Measurements from ENCODE around the gene MTMR2.

Gene MTMR2

DNA sequence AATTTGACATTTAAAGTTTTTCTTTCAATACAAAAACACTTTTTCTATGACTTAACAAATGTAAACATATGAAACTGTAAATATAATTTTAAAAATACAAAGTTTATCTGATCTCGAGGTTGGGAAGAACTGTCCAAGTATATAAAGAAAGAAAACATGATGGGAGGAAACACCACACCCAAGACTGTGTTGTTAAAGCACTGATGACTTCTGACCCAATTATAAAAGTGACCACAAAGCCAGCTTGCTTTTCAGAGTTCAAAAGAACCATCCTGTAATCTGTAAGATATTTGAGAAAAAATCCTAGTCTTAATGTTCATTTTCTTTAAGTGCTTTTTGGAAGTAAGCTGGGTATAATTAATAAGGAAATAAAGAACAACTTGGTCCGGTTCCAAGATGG lies 118.0 kb downstream of the MTMR2 start:
- DNase-seq = no peak

DNA sequence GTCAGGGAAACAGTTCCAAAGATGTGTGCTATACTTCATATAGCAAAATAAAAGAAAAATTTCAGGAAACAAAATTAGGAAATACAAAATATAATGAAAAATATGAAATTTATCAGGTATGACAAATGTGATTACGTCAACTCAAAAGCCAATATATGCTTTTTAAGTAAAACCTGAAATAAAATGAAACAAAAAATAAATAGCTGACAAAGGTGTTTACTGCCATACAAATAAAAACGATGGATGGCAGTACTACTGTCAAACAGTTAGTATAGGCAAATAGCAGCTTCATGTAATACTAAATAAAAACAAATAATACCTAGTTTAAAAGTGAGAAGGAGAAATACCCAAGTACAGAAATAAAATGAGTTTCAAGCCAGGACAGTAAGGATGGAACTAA lies 119.9 kb downstream of the MTMR2 start:
- DNase-seq = no peak

DNA sequence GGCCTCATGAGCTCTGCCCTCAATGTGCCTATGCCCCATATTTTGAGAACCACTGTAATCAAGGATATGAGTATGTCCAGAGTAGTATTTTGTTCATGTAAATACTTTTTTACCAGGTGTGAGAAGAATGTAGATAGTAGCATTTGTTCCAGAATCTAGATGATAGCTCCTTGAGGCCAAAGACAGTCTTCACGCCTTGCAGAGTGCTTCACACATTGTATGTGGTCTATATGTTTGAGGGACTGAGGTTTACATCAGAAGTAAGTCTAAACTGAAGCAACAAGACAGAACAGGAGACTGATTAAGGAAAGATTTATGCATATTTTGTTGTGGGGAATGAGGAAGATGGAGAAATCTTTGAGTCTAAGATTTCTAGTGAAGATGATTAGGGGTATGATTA lies 121.1 kb downstream of the MTMR2 start:
- DNase-seq = no peak

DNA sequence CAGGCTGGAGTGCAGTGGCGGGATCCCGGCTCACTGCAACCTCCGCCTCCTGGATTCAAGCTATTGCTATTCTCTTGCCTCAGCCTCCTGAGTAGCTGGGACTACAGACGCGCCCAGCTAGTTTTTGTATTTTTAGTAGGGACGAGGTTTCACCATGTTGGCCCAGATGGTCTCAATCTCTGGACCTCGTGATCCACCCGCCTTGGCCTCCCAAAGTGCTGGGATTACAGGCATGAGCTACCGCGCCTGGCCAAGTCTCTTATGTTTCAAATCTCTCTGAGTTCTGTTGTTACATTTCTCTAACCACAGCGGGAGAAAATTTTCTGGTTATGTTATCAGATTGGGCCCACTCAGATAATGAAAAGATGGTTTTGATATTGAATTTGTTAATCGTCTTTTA lies 123.5 kb downstream of the MTMR2 start:
- DNase-seq = no peak

DNA sequence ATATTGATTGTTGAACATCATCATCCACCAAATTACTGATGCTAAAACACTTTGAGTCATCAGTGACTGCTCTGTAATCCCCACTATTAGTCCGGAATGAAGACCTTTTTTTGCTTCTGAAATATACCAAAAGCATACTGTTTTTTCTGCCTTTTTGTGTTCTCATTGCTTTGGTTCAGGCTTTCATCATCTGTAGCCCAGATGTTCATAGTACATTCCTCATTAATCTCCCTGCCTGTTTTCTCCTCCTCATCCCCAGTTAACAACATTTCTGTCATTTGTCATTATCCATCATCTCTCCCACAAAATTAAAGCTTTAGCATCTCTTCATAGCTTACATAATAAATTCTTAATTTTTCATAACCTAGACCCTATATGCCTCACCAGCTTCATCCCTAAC lies 124.4 kb downstream of the MTMR2 start:
- no peak for DNase-seq

DNA sequence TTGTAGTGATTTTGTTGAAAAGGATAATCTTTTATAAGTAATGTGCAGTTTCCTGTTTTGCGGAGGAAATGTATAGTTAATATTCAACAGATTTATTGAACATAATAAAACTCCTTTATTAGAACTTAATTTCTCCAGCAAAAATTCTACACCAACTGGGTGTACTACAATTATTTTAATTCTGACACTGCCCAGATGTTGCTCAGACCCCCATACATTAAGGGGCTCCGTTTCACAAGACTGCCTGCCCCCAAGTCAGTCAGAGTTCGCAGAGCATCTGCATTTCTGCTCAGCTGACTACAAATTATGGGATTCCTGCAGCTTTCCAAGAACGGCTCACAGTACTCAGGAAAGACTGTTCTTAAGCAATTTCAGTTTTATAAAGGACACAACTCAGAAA lies 127.4 kb downstream of the MTMR2 start:
- no peak for DNase-seq

DNA sequence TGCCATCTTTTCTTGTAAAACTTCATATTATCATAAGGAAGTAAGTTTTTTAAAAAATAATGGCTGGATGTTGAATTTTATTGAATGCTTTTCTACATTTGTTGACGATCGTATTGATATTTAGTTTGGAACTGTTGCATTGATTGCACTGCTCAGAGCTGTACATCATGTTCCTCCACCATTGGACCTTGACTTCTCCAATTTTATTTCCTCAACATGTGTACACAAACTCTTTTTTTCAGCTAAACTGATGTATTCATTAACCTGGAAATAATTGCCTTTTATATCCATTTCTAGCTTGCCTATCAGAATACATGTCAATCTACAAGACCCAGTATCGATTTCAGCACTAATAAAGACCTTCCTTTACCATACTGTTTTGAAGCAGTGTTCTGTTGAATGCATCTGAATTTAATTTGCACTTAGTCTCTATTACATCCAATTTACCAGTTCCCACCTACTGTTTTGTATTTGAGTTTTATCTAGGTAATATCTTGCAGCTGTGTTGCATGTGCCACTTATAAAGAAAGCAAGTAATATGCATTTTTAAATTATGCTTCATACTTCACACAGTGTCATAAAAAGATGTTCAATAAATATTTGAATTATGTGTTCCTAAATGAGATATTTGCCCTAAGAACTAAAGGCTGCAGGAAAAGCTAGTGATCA lies 128.1 kb downstream of the MTMR2 start:
- no peak for DNase-seq

DNA sequence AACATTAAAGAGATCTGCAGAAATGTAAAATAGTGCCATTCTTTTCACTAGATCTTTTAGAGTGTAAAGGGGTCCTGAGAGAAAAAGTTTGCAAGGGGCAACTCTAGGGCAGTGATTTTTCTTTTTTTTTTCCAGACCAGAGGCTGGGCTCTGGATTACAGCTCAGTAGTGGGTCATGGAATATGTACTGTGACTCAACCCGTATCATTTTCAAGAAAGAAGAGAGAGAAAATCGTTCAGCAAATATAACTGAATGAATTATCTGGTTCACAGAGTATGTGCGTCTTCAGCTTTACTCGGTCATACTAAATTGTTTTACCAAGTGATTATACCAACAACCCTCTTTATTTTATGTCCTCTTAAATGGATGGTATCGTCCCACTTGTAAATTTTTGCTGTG lies 129.8 kb downstream of the MTMR2 start:
- DNase-seq = no peak

DNA sequence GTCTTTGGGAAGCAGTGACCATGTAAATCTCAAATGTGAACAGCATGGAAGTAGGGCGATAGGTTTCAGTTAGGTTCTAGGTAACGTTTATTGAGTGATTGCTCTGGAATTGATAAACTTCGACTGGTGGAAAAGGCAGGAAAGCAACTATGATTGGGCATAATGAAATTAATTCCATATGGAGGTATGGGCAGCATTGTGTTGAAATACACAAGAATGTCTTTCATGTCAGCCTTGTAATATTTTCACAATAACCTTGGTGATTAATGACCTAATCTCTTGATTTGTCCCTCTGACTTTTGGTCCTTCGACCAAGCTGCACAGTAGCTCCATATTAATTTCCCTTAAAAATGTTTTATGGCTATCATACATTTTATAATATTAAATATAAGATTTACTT lies 130.8 kb downstream of the MTMR2 start:
- DNase-seq = no peak

DNA sequence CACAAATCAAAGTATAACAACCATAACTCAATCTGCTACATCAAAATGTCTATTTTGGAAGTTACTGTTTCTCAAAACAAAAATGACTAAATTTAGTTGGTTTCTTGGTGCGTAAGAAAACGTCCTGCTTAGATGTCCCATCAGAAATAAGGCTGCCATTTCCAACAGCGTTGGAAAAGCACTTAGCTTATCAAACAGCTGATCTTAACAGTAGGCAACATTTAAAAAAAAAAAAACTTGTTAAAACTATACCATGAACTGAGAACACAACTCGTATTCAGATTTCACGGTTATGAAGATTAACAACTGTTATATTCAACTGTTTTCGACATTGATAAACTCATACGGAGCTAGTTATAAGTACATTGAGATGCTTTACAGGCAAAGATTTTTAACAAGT lies 131.2 kb downstream of the MTMR2 start:
- DNase-seq = no peak

DNA sequence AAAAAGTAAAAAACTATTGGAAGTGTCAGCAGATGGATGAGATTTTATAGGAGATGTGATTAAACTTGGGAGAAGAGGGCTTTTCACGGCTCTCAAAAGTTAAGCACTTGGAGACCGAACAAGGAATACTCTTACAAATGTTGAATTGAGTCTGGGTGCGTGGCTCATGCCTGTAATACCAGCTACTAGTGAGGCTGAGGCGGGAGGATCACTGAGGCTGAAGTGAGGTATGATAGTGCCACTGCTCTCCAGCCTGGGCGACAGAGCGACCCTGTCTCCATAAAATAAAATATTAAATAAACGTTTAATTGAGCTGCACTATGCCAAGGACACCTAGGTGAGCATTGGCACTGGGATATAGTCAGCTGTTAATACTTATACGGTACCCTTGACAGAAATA lies 131.7 kb downstream of the MTMR2 start:
- DNase-seq = no peak

DNA sequence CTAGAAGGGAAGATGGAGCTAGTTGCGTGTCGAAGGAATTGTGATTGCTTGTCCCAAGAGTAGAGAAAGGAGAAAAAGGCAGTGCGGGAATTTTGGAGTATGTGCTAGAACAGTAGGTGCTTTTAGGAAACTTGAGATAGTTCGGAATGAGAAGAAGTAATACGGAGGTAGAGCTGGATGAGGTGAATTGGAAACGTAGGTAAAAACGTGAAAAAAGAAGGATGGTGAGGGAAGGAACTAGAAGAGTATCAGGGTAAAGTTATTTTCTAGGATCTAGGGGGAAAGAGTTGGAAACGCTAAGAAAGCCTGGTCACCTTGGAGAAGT lies 132.2 kb downstream of the MTMR2 start:
- DNase-seq = no peak

DNA sequence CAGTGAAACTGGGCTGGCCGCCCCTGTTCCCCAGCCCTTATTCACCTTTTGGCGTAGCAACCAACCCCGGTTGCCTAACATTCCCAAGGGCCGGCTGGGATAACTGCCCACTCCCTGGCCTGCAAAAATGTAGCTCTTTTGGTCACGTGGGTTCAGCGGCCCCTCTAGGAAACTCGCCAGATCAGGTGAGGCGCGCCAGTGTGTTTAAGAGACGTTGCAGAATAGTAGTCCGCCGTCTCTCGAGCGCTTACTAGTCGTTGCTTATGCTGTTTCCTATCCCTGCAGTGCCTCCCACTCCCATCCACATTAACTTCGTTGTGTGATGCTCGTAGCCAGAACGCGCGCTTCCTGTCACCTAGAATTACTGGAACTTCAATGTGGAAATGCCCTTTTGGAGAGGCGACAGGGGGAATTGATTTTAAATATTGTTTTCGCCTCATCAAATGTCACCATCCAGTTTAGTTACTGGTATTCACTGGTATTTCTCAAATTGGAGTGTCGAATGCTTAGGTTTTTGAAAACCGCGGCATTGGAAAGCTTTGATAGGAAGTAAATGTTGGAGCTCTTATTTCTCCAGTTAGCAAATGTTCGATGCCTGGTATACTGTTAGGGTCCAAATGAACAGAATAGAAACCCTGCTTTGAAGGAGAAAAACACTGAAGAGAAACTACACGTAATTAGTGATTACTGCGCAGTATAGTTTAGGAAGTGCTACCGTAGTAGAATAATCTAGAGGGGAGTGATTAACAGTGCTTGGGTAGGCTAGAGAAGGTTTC lies 132.8 kb downstream of the MTMR2 start:
- peak; percentile 37 for DNase-seq

DNA sequence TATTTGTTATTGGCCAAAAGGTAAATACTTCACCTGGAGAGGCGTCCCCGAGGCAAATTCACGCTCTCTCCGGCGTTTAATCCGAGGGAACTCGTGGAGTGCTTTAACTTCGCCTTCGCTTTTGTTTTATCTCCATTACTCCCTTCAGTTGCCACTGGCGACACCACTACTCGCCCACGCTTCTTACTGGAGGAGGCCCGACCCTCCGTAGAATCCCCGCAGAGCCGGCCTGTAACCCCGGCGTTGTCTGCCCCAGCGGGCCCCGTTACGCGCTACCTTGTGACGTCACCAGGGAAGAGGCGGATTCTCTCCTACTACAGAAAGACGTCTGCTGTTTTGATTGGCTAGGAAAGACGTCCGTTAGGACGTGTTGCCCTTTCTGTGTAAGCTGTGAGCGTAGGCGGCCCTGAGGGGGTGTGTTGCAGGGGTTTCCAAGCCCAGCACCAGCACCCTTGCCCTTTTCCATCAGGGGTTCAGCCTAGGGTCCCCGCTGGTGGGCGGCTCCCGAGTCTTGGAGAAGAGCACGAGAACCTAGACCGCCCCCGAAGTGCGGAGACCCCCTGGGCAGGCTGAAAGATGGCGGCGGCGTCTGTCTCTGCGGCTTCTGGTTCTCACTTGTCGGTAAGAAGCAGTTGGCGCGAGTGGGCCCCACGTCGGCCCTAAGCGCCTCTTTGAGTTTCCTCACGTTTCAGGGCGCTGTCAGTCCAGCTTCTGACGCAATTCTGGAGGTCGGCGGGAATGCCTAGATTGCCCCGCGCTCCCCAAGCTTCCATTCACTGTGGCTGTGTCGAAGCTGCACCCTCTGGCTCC lies 133.6 kb downstream of the MTMR2 start, which contains the start of gene CEP57:
Gene CEP57 (plus strand): TSS at position 376 of the 810 bp plus-strand sequence. CDS start 201 bp downstream, at position 577.
- DNase-seq = peak; percentile 90

DNA sequence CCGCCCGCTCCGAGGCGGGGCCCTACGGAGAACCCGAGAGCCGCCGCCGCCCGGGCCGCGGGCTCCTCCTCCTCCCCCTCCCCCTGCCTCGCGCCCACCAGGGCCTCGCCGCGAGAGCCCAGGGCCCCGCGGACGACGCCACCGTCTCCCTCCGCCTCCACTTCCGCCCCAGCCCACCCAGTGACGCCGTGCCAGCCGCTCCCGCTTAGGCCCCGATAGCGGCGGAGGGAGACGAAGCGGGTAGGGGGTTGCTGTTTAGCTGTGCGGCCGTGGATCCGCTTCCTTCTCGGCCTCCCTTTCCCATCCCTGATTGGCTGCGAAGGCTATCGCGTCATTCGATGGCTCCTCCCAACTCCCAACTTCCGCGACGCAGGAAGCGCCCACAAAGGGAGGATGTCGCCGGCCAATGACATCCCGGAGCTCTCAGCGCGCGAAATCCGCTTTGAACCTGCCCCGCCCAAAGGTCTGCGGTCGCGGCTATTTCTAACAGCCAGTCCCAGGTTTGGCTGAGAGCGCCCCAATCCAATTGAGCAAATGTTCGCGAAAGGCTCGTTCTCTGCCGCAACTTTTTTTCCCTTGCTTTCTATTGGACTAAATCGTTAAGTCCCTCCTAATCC lies 134.3 kb downstream of the MTMR2 start, which contains the start of gene FAM76B:
Gene FAM76B (minus strand): TSS at position 277 of the 617 bp plus-strand sequence. CDS start 304 bp downstream, outside the sequence.
- peak; percentile 89 for DNase-seq

DNA sequence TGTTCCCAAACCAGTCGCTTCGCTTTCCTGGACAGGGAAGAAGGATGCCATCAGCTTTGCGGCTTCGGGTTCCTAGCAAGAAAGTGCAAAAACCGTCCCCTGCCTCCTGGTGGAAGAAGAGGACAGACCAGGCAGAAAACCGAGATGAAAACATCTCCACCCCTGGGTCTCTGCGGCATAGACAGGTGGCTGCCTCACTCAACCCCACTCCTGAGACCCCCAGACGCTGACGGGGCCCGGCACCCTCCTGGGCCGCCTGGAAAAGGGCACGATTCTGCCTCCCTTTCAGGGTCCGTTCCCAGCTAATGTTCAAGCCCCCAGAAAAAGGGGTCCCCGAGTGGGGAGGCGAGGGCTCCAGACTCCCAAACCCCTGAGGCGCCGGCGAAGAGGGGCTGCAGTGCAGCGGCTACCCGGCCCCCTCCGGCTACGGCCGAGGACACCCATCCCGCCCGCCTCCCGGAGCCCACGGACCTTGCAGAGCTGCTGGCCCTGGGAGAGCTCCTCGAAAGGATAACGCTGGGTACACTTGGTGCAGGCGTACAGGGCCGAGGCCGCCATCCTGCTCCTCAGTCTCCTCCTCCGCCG lies 134.9 kb downstream of the MTMR2 start:
- no peak for DNase-seq
